Mesothelial cell of epicardium (in vitro differentiated cells): ENCODE results near the gene GNAI2. TPM values are rescaled to one million over a fixed set of nuclear protein-coding genes. Genes with fewer than 3 reads are reported as not detected.
"Not testable (repeated sequence)": the region's sequence is repeated elsewhere in the genome, so short reads cannot be mapped to it uniquely, and the experiment has no call there.

Source experiments
- DNase-seq, 2 experiments: peaks; one replicate each; pipeline ENCODE4 v3.0.0; 2021; ENCODE audit warnings: low spot score in 2 of 2; ENCODE audit not compliant: unreplicated experiment in 2 of 2
- H3K27ac Mint-ChIP-seq: 2 replicates; pipeline ENCODE4 v1.8.0; 2021; ENCODE audit warnings: mixed read lengths
- H3K27me3 Mint-ChIP-seq: 2 replicates; pipeline ENCODE4 v1.8.0; 2021; ENCODE audit warnings: low read depth, mixed read lengths
- H3K36me3 Mint-ChIP-seq: 2 replicates; pipeline ENCODE4 v1.8.0; 2021; ENCODE audit warnings: mixed read lengths
- H3K4me1 Mint-ChIP-seq: 2 replicates; pipeline ENCODE4 v1.8.0; 2021; ENCODE audit warnings: mixed read lengths
- H3K4me3 Mint-ChIP-seq: 2 replicates; pipeline ENCODE4 v1.8.0; 2021; ENCODE audit warnings: mild to moderate bottlenecking, moderate library complexity, mixed read lengths
- H3K9me3 Mint-ChIP-seq: 2 replicates; pipeline ENCODE4 v1.8.0; 2021; ENCODE audit warnings: mixed read lengths
- total RNA-seq: library from RNA; stranded (reverse); gene quantifications from 3 replicates; pipeline ENCODE4 v1.2.1, GENCODE V29; 2021
- TF ChIP-seq, protein P1 (sequence below): fragments of 200-600 bp; sonication (generic); IDR thresholded peaks from one replicate; pipeline ENCODE4 v1.5.0; 2021; ENCODE audit warnings: antibody characterized with exemption; ENCODE audit not compliant: unreplicated experiment

The GNAI2 gene
- total RNA-seq, 1 donor from 2014 or later: 156 TPM

DNA sequence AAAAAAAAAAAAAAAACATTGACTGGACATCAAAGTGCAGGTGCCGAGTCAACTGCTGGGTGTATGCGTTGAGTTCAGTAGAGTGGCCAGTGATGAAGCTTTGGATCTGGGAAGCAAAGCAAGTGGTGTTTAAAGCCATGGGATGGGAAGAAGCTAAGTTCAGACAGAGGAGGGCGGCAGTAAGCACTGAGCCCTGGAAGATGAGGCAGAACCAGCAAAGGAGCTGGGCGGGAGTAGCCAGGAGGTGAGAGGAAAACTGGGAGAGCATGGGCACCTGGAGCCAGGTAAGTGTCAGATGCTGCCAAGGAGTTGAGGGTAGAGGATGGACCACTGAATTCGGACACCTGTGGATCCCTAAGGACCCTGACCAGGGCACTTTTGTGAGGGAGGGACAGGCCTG lies 11.4 kb upstream of the GNAI2 start:
- no peak overlapping the region for H3K4me3 Mint-ChIP-seq
- DNase-seq: no peak
- H3K4me1 Mint-ChIP-seq: peaks cover 23% of the 10 kb centered on the region
- TF ChIP-seq, protein P1, sequence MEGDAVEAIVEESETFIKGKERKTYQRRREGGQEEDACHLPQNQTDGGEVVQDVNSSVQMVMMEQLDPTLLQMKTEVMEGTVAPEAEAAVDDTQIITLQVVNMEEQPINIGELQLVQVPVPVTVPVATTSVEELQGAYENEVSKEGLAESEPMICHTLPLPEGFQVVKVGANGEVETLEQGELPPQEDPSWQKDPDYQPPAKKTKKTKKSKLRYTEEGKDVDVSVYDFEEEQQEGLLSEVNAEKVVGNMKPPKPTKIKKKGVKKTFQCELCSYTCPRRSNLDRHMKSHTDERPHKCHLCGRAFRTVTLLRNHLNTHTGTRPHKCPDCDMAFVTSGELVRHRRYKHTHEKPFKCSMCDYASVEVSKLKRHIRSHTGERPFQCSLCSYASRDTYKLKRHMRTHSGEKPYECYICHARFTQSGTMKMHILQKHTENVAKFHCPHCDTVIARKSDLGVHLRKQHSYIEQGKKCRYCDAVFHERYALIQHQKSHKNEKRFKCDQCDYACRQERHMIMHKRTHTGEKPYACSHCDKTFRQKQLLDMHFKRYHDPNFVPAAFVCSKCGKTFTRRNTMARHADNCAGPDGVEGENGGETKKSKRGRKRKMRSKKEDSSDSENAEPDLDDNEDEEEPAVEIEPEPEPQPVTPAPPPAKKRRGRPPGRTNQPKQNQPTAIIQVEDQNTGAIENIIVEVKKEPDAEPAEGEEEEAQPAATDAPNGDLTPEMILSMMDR: no peak
- H3K9me3 Mint-ChIP-seq: no peaks in the 10 kb centered on the region
- H3K27me3 Mint-ChIP-seq: peaks cover 10% of the 10 kb centered on the region
- no peak overlapping the region for H3K27ac Mint-ChIP-seq
- H3K36me3 Mint-ChIP-seq: no peaks in the 10 kb centered on the region

DNA sequence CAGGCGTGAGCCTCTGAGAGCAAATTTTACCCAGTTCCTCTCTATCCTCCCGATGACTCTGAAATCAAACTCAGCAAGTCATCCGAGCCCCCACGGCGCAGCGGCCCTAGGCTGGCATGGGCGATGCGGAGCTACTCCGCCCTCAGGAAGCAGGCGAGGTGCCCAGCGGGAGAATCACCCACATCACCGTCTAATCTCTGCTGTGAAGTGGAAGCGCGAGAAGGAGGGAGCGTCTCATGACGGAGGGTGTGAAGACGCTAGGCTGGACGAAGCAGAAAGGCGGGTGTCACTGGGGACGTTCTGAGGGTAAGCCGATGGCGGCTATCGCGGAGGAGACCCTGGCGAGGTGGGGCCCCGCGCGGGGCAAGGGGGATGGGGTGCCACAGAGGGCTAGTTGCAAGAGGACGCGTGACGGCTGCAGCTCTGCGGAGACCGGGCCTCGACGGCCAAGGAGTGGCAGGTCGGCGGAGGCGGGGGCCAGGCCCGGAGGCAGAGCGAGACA lies 9.1 kb upstream of the GNAI2 start:
- peak in 1 of 2 experiments; percentile 68 for DNase-seq
- peaks cover 24% of the 10 kb centered on the region for H3K4me1 Mint-ChIP-seq
- TF ChIP-seq, protein P1: no peak
- H3K36me3 Mint-ChIP-seq: no peaks in the 10 kb centered on the region
- peaks cover 10% of the 10 kb centered on the region for H3K27me3 Mint-ChIP-seq
- peak overlapping the region; percentile 79 for H3K27ac Mint-ChIP-seq
- H3K9me3 Mint-ChIP-seq: no peaks in the 10 kb centered on the region
- peak overlapping the region; percentile 78 for H3K4me3 Mint-ChIP-seq

GRCh38 chr3:50227390-50228183 lies 8.4 kb upstream of the GNAI2 start:
- H3K27ac Mint-ChIP-seq: peak overlapping the region; percentile 95

DNA sequence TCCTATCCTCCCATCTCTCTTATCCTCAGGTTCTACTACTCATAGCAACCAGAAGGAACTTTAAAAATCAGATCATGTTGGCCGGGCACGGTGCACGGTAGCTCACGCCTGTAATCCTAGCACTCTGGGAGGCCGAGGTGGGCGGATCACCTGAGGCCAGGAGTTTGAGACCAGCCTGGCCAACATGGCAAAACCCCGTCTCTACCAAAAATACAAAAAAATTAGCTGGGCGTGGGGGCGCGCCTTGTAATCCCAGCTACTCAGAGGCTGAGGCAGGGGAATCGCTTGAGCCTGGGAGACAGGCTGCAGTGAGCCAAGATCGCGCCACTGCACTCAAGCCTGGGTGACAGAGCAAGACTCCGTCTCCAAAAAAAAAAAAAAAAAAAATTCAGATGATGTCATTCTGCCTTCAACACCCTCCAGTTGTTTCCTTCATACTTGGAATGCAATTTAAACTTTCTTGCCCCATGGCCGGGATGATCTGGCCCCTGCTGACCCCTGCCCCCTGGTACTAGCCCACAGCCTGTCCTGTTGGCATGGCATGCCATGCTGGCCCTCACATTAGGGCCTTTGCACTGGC lies 7.7 kb upstream of the GNAI2 start:
- H3K9me3 Mint-ChIP-seq, DNase-seq, H3K27me3 Mint-ChIP-seq, H3K36me3 Mint-ChIP-seq: not testable (repeated sequence)
- Mint-ChIP-seq H3K27ac (peak overlapping the region; percentile 95), H3K4me1 (peaks cover 30% of the 10 kb centered on the region), H3K4me3 (peak overlapping the region; percentile 89)

More at GRCh38 chr3:50227390-50228183, 8.4 kb upstream of the GNAI2 start:
- Mint-ChIP-seq H3K4me3 (peak overlapping the region; percentile 89), H3K4me1 (peaks cover 24% of the 10 kb centered on the region), H3K27me3 (peaks cover 10% of the 10 kb centered on the region), H3K36me3 (no peaks in the 10 kb centered on the region), H3K9me3 (no peaks in the 10 kb centered on the region)
- TF ChIP-seq, protein P1: peak; percentile 77
- DNase-seq: peak; percentile 86 to 94

GRCh38 chr3:50229490-50229889 lies 6.5 kb upstream of the GNAI2 start:
- Mint-ChIP-seq H3K27me3 (peaks cover 7% of the 10 kb centered on the region), H3K27ac (no peak overlapping the region), H3K9me3 (no peaks in the 10 kb centered on the region), H3K36me3 (no peaks in the 10 kb centered on the region), H3K4me1 (peaks cover 33% of the 10 kb centered on the region), H3K4me3 (no peak overlapping the region)
- TF ChIP-seq, protein P1: no peak
- DNase-seq: no peak
